Putamen (tissue), 1 donor: ENCODE measurements around the gene ASXL2.
"Not testable (repeated sequence)": the region's sequence is repeated elsewhere in the genome, so short reads cannot be mapped to it uniquely, and the experiment has no call there.

ENCODE experiments used
- DNase-seq: peaks from one replicate; pipeline ENCODE4 v3.0.0-alpha.2; 2016; ENCODE audit warnings: low spot score

Gene ASXL2

GRCh38 chr2:25833566-25833965, 44.7 kb downstream of the ASXL2 start:
- no peak for DNase-seq

- DNase-seq, result no peak
These were observed 45.4 kb downstream of the ASXL2 start for GRCh38 chr2:25832897-25833296.

- no peak for DNase-seq
These were observed 46.4 kb downstream of the ASXL2 start for GRCh38 chr2:25831746-25832449.

- DNase-seq, result no peak
These were observed 48.5 kb downstream of the ASXL2 start for GRCh38 chr2:25829828-25830227.

- DNase-seq, result no peak
These were observed 48.9 kb downstream of the ASXL2 start for GRCh38 chr2:25829377-25829704.

GRCh38 chr2:25828532-25829376, 49.5 kb downstream of the ASXL2 start:
- not testable (repeated sequence) for DNase-seq

GRCh38 chr2:25825238-25825637, 53.0 kb downstream of the ASXL2 start:
- peak; percentile 9 for DNase-seq

- no peak for DNase-seq
These were observed 53.6 kb downstream of the ASXL2 start for GRCh38 chr2:25824718-25825117.

- no peak for DNase-seq
These were observed 54.1 kb downstream of the ASXL2 start for GRCh38 chr2:25824216-25824615.

- peak; percentile 61 for DNase-seq
These were observed 55.8 kb downstream of the ASXL2 start for GRCh38 chr2:25822190-25823117.

GRCh38 chr2:25821225-25822056, 56.8 kb downstream of the ASXL2 start:
- no peak for DNase-seq

- DNase-seq, result no peak
These were observed 58.7 kb downstream of the ASXL2 start for GRCh38 chr2:25819597-25820039.

- DNase-seq, result no peak
These were observed 60.7 kb downstream of the ASXL2 start for GRCh38 chr2:25817630-25818029.

- DNase-seq, result no peak
These were observed 61.3 kb downstream of the ASXL2 start for GRCh38 chr2:25817006-25817405.

- no peak for DNase-seq
These were observed 62.0 kb downstream of the ASXL2 start for GRCh38 chr2:25816249-25816648.

GRCh38 chr2:25814681-25815080, 63.6 kb downstream of the ASXL2 start:
- DNase-seq, result no peak

GRCh38 chr2:25810428-25810827, 67.9 kb downstream of the ASXL2 start:
- no peak for DNase-seq

GRCh38 chr2:25809646-25810045, 68.6 kb downstream of the ASXL2 start:
- no peak for DNase-seq

GRCh38 chr2:25808006-25808383, 70.3 kb downstream of the ASXL2 start:
- DNase-seq, result no peak

GRCh38 chr2:25806941-25807340, 71.3 kb downstream of the ASXL2 start:
- no peak for DNase-seq

GRCh38 chr2:25805987-25806386, 72.3 kb downstream of the ASXL2 start:
- DNase-seq, result no peak

GRCh38 chr2:25804338-25804737, 73.9 kb downstream of the ASXL2 start:
- no peak for DNase-seq
